HG02943 (cell line): ENCODE results near the gene ATRIP.
A peak's percentile ranks its signal among the peaks of the same experiment; 100 is the strongest.
"Not testable (repeated sequence)": the region's sequence is repeated elsewhere in the genome, so short reads cannot be mapped to it uniquely, and the experiment has no call there.

Source experiments
- ATAC-seq: cut with Tn5 transposase; IDR thresholded peaks from one replicate; pipeline ENCODE4 v1.9.1; 2021; ENCODE audit warnings: mild to moderate bottlenecking, low read depth, moderate library complexity; ENCODE audit not compliant: unreplicated experiment

The ATRIP gene

DNA sequence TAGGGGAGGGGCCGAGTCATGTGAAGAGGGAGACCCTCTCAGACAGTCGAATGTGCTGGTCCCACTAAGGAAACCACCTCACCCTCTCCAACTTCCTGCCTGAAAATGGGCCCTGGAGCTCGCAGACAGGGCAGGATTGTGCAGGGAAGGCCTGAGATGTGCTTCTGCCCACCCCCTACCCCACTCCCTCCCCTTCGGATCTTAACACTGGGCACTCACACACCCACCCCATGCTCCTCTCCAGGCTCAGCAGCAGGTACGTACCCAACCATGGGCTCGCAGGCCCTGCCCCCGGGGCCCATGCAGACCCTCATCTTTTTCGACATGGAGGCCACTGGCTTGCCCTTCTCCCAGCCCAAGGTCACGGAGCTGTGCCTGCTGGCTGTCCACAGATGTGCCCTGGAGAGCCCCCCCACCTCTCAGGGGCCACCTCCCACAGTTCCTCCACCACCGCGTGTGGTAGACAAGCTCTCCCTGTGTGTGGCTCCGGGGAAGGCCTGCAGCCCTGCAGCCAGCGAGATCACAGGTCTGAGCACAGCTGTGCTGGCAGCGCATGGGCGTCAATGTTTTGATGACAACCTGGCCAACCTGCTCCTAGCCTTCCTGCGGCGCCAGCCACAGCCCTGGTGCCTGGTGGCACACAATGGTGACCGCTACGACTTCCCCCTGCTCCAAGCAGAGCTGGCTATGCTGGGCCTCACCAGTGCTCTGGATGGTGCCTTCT is 20.0 kb downstream of the ATRIP start:
- ATAC-seq, result no peak

- no peak for ATAC-seq
These were observed 20.5 kb downstream of the ATRIP start for GRCh38 chr3:48467110-48467454.

DNA sequence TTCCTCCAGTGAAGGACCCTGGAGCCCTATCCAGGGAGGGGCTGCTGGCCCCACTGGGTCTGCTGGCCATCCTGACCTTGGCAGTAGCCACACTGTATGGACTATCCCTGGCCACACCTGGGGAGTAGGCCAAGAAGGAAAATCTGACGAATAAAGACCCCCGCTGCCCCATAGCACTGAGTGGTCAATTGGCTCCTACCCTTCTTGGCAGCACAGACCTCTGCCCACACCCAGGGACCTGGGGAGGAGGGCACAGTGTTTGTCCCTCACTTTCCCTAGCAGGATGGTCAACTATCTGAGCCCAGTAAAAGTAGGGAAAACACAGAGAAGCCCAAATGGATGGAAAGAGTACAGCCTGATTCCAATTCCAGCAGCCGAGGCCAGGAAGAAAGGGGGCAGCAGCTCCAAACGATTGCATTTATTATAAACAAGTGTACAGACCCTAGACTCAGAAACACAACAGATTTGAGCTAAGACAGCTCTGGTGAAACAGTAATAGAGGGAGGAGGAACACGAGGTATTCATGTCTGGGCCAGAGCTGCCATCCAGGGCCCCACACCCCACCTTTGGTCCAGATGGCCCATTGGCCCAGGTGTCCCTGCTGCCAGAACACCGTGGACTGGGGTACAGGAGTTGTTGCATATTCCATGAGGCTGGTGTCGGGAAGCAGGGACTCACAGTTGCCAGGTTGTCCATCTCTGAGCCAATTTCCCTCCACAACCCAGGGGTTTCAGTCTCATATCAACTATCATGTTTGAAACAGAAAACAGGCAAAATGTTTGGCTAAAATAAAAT is 21.1 kb downstream of the ATRIP start:
- no peak for ATAC-seq

GRCh38 chr3:48468329-48468731 is 21.8 kb downstream of the ATRIP start:
- no peak for ATAC-seq

DNA sequence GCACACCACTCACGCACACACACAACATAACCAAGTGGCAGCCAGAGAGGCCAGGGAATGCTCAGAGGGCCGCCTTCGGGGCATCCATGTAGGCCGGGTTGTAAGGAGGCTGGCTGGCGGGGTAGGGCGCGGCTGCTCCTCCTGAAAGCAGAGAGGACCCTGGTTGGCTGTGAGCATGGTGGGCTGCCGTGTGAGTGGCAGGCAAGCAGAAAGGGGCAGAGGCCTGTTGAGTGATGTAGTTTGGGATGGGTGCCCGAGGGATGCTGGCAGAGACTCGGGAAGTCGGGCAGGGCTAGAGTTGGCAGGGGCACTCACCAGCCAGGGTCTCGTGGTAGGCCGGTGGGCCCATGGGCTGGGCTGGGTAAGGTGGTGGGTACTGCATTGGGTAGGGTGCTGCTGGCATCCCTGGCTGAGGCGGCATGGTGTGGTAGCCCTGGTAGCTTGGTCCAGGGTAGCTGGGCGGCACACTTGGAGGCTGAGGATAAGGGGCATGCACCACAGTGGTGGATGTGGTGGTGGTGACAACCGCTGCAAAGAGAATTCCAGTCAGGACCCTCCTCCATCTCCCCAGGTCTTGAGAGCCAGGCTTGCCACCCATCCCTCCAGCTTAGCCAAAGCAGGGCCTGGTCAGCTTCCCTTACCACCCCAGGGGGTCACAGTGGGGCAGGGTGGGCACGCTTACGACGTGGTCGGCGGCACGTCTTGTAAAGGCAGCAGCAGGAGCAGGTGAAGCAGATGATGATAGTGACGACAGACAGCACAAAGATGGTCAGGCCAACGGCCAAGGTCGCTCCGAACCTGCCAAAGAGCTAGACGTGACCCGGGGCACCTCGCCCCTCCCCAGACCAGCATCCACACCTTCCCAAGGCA is 22.7 kb downstream of the ATRIP start:
- ATAC-seq, result no peak

- no peak for ATAC-seq
These were observed 23.7 kb downstream of the ATRIP start for GRCh38 chr3:48470286-48470685.

DNA sequence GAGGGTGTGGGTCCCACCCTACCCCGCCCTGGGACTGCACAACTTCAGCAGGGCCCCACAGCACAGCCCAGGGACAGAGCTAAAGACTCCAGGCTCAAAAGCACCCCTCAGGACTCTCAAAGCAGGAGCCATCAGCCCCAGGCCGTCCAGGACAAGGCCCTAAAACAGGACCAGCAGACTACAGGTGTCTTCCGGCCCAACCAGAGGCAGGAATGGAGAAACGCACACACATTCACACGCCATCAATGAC is 26.1 kb downstream of the ATRIP start:
- peak; percentile 15 for ATAC-seq

- peak; percentile 79 for ATAC-seq
These were observed 26.5 kb downstream of the ATRIP start for GRCh38 chr3:48472923-48473616.

GRCh38 chr3:48473617-48473952 is 27.0 kb downstream of the ATRIP start:
- no peak for ATAC-seq

- ATAC-seq, result not testable (repeated sequence)
These were observed 27.5 kb downstream of the ATRIP start for GRCh38 chr3:48474031-48474430.

GRCh38 chr3:48474619-48475018 is 28.1 kb downstream of the ATRIP start:
- no peak for ATAC-seq

- ATAC-seq, result no peak
These were observed 28.7 kb downstream of the ATRIP start for GRCh38 chr3:48475188-48475587.

DNA sequence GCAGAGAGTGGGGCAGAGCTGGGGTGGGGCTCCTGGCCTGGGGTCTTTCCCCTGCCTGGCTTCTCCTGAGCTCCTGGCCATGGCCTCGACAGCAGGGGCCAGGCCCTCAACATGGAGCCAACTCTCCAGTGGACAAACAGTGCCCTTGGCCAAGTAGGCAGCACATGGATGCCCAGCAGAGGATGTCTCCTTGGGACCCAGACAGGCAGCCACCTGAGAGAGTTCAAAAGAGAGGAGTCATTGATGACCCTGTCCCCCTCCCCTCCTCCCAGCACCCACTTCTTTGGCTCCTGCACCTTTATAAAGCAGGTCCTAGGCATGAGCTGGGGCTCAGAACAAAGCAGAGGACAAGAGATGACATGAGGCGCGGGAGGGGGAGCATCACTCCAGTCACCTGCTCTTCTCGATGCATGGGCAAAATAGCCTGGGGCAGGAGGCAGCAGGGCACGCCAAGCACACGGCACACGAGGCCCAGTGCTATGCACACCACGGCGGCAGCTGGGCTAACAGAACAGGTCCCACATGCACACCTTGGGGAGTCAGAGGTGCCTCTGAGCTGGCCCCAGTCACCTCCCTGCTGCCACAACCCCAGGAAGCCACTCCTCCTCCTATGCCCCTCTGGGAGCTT is 30.0 kb downstream of the ATRIP start:
- ATAC-seq, result no peak

DNA sequence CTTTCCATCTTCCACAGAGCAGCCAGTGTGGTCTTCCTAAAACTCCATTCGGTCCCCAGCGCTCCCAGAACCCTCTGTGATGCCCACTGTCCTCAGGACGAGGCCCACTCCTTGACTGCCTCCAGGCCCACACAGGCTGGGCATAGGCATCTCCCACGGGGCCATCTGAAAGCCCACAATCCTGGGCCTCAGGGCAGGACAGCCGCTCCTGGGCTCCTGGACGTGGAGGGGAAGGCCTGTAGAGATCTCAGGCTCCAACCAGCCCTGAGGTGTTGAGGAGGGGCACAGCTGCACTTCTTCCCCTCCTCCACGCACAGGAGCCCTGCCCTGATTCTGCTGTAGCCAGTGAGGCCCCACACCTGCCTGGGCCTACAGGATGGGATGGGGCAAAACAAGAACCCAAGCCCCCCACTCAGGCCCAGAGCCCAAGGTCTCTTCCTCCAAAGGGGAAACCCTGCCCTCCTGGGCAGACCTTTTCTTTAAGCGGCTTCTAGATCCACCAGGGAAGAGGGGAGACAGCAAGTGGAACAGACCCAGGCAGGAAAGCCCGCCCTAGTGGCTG is 31.5 kb downstream of the ATRIP start:
- ATAC-seq, result no peak

DNA sequence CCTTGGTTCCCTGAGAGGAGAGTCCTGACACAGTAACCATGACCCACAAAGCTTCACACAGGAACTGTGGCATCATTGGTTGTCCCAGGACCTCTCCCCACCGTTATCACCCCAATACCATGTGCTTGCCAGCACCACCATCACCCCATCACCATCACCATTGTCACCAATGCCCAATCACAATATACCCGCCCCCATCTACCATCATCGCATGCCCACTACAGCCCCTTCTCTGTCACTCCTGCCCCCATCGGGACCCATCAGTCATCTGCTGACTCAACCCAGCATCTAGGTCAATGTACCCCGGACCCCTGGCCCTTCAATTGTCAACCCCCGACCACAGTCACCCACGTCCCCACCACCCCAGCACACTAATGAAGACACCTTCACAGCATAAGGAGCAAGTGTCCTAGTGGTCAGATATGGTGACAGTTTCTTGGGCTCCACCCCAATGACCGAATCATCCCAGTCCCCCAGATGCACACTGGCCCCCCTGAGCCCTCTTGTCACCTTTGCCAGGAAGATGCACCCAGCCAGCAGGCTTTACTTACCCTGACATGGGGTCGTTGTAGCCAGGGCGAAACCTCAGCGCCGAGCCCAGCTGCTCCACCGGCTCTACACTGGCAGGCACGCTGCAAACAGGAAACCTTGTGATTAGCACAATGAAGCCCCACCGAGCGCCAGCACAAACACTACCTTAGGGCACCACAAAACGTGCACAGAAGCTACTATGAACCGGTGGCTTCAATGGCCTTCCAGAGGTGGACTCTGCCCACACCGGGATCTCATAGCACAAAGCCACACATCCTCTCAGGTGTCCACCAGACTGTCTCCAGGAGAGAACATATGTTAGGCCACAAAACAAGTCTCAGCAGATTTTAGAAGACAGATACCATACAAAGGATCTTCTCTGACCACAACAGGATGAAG is 32.4 kb downstream of the ATRIP start:
- ATAC-seq, result no peak

DNA sequence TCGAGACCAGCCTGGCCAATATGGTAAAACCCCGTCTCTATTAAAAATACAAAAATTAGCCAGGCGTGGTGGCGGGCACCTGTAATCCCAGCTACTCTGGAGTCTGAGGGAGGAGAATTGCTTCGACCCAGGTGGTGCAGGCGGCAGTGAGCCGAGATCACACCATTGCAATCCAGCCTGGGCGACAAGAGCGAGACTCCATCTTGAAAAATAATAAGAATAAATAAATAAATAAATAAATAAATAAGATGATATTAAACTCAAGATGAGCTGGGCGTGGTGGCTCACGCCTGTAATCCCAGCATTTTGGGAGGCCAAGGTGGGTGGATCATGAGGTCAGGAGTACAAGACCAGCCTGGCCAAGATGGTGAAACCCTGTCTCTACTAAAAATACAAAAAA is 34.4 kb downstream of the ATRIP start:
- not testable (repeated sequence) for ATAC-seq

DNA sequence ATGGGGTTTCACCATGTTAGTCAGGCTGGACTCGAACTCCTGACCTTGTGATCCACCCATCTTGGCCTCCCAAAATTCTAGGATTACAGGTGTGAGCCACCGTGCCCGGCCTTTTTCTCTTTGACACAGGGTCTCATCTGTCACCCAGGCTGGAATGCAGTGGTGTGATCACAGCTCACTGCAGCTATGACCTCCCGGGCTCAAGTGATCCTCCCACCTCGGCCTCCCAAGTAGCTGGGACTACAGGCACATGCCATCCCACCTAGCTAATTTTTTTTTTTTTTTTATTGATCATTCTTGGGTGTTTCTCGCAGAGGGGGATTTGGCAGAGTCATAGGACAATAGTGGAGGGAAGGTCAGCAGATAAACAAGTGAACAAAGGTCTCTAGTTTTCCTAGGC is 36.3 kb downstream of the ATRIP start:
- not testable (repeated sequence) for ATAC-seq

DNA sequence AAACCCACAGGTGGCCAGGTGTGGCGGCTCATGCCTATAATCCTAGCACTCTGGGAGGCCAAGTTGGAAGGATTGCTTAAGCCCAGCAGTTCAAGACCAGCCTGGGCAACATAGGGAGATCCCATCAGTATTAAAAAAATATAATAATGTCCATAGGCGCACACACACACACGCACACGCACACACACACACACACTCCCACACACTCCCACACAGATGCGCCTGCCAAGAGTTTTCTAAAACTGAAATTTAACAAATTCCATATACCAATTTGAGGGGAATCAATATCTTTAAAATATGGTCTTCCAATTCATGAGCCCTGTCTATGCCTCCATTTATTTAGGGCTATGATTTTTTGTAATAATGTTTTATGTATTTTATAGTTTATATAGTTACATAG is 40.4 kb downstream of the ATRIP start:
- no peak for ATAC-seq
